Lower lobe of right lung (tissue), 2 donors: ENCODE measurements around the gene AJM1. TPM values are rescaled to one million over a fixed set of nuclear protein-coding genes. Genes with fewer than 3 reads are reported as not detected.

ENCODE experiments used
- ATAC-seq, 2 donors: fragments of 200-7000 bp; cut with Tn5 transposase; one replicate each; pipeline ENCODE4 v1.9.1; 2020 to 2022; ENCODE audit warnings: mild to moderate bottlenecking in 2 of 2, moderate library complexity in 2 of 2
- DNase-seq: peaks from one replicate; pipeline ENCODE4 v3.0.0-alpha.2; 2020
- H3K27ac ChIP-seq: fragments of 200-600 bp; one replicate; pipeline ENCODE4 v1.8.0; 2022
- H3K27me3 ChIP-seq: fragments of 200-600 bp; one replicate; pipeline ENCODE4 v1.8.0; 2022; ENCODE audit warnings: low read depth
- H3K36me3 ChIP-seq: fragments of 200-600 bp; one replicate; pipeline ENCODE4 v1.8.0; 2022; ENCODE audit warnings: mild to moderate bottlenecking
- H3K4me1 ChIP-seq: fragments of 200-600 bp; one replicate; pipeline ENCODE4 v1.8.0; 2022
- H3K4me3 ChIP-seq: fragments of 200-600 bp; one replicate; pipeline ENCODE4 v1.8.0; 2022; ENCODE audit warnings: mild to moderate bottlenecking
- H3K9me3 ChIP-seq: fragments of 200-600 bp; one replicate; pipeline ENCODE4 v1.8.0; 2022
- intact Hi-C: fragments of 100-400 bp; cut with DNase I; formaldehyde crosslinking; loops from one replicate; pipeline ENCODE4 v1.11.0; 2022
- total RNA-seq: library from RNA; stranded (reverse); fragmentation: NEBNext Ultra II Directional; extraction: Animal tissue kit (Norgen Biotek cat#: 25700); gene quantifications from one replicate; pipeline ENCODE4 v1.2.1, GENCODE V29; 2021
- TF ChIP-seq, protein P1 (sequence below): fragments of 200-600 bp; IDR thresholded peaks from one replicate; pipeline ENCODE4 v1.8.0; 2022; ENCODE audit warnings: antibody characterized with exemption, mild to moderate bottlenecking
- donor health status: DM: no; HTN: yes; CAD: no; lungs with severe emphysema.

The AJM1 gene
- total RNA-seq, 1 donor from 2014 or later = 3.5 TPM

DNA sequence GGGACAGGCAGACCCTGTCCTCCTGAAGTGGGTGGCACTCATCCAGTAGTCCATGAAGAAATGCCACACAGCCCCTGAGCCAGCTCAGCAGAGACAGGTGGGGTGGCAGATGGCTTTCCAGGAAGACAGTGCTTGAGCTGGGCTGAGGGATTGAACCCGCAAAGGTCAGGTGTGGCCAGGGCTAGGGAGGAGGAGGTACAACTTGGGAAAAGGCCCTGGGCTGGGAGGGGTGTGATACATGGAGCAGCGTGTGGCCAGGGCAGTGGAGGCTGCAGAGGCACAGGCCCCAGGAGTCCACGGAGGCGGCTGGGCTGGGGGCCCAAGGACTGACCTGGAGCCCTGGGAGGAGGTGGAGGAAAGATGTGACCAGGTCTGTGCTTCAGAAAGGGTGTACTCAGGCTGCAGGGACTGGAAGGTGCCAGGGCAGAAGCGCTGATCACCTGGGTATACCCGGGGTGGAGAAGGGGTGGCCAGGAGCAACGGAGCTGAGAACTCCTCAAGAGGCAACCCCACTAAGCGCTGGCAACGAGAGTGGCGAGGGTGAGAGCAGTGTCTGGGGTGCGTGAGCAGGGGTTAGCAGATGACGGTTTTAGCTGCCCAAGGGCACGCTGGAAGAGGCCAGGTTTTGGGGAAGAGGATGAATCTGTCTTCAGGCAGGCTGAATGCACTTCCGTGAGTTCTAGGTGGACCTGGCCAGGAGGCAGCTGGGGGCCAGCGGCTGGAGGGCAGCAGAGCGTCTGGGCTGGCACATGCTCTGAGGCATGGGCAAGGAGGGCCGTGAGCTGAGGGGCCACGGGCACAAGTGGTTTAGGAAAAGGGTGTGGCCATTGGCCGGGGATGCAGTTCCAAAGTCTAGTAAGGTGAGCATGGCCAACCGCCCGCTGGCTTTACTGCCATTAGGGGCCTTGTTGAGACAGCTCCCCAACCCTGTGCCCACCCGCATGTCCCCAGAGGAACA, 38.4 kb upstream of the AJM1 start:
- DNase-seq (no peak), ATAC-seq (no peak)
- H3K4me1 ChIP-seq = peaks cover 46% of the 10 kb centered on the region
- peaks cover 35% of the 10 kb centered on the region for H3K27me3 ChIP-seq
- TF ChIP-seq, protein P1, sequence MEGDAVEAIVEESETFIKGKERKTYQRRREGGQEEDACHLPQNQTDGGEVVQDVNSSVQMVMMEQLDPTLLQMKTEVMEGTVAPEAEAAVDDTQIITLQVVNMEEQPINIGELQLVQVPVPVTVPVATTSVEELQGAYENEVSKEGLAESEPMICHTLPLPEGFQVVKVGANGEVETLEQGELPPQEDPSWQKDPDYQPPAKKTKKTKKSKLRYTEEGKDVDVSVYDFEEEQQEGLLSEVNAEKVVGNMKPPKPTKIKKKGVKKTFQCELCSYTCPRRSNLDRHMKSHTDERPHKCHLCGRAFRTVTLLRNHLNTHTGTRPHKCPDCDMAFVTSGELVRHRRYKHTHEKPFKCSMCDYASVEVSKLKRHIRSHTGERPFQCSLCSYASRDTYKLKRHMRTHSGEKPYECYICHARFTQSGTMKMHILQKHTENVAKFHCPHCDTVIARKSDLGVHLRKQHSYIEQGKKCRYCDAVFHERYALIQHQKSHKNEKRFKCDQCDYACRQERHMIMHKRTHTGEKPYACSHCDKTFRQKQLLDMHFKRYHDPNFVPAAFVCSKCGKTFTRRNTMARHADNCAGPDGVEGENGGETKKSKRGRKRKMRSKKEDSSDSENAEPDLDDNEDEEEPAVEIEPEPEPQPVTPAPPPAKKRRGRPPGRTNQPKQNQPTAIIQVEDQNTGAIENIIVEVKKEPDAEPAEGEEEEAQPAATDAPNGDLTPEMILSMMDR = no peak
- no peak overlapping the region for H3K27ac ChIP-seq
- intact Hi-C loops = no loop called here
- no peak overlapping the region for H3K4me3 ChIP-seq
- no peaks in the 10 kb centered on the region for H3K36me3 ChIP-seq
- H3K9me3 ChIP-seq = no peaks in the 10 kb centered on the region

DNA sequence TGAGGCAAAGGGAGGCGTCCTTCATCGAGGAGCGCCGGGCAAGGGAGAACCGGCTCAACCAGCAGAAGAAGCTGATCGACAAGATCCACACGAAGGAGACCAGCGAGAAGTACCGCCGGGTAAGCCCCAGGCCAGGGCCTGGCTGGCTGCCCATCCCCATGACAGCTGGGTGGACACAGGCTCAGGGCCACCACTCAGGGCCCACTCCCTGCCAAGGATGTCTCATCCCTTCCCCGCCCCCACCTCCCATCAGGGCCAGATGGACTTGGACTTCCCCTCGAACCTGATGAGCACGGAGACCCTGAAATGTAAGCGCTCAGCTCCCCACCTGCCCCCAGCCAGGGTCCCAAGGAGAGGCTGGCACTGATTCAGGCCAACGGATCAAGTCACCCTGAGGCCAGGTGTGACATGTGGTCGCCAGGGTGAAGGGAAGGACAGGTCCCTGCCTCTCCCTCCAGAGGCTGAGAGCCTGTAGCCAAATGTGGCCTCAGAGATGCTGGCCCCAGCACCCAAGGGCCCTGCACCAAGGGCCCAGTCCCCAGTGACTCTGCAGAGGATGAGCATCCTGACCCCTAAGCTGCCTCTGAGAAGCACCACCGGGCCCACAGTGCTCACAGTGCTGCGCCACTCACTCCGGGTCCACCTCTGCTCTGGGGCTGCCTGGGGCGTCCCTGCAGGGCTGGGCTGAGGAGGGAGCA, 37.6 kb upstream of the AJM1 start:
- Histone ChIP-seq H3K4me3 (no peak overlapping the region), H3K4me1 (peaks cover 46% of the 10 kb centered on the region), H3K27me3 (peaks cover 26% of the 10 kb centered on the region), H3K27ac (no peak overlapping the region), H3K9me3 (no peaks in the 10 kb centered on the region), H3K36me3 (peaks cover 1% of the 10 kb centered on the region)
- DNase-seq = no peak
- intact Hi-C loops = no loop called here
- TF ChIP-seq, protein P1 = no peak
- ATAC-seq = no peak

DNA sequence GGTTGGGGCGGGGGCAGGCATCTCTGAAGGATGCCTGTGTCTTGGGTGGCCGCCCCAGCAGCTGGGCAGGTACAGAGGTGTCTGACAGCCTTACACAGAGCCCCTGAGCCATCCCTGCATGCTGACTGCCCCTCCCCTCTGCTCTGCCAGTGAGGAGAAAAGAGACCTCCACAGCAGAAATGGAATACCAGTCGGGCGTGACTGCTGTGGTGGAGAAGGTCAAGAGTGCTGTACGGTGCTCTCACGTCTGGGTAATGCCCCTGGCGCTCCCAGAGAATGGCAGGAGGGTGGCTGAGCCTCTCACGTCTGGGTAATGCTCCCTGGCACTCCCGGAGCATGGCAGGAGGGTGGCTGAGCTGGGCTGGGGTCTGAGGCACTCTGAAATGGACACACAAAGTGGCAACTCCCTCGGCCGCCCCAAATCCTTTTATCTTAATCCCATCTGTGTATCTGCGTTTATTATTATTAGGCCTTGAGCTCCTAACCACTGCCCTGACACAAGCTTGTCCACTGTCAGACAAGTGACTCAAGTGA, 37.0 kb upstream of the AJM1 start:
- H3K9me3 ChIP-seq = no peaks in the 10 kb centered on the region
- no peak overlapping the region for H3K4me3 ChIP-seq
- H3K4me1 ChIP-seq = peaks cover 46% of the 10 kb centered on the region
- H3K36me3 ChIP-seq = peaks cover 8% of the 10 kb centered on the region
- no peak for DNase-seq
- peaks cover 20% of the 10 kb centered on the region for H3K27me3 ChIP-seq
- TF ChIP-seq, protein P1 = no peak
- intact Hi-C loops = no loop called here
- no peak for ATAC-seq
- H3K27ac ChIP-seq = no peak overlapping the region

DNA sequence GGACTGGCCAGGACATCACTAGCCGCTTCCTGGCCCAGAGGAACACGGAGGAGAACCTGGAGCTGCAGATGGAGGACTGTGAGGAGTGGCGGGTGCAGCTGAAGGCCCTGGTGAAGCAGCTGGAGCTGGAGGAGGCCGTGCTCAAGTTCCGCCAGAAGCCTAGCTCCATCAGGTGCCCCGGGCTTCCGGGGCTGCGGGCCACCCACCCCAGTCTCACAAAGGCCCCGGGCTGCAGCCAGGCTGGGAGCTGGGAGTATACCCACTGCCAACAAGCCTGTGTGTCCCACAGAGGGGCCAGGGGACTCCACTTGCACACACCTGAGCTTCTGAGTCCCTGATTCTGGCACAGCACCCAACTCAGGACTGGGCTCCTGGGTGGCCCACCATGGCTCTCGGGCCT, 36.2 kb upstream of the AJM1 start:
- ATAC-seq (no peak), DNase-seq (no peak)
- TF ChIP-seq, protein P1 = no peak
- peaks cover 12% of the 10 kb centered on the region for H3K27me3 ChIP-seq
- peaks cover 12% of the 10 kb centered on the region for H3K36me3 ChIP-seq
- no peaks in the 10 kb centered on the region for H3K9me3 ChIP-seq
- no peak overlapping the region for H3K4me3 ChIP-seq
- intact Hi-C loops = no loop called here
- no peak overlapping the region for H3K27ac ChIP-seq
- H3K4me1 ChIP-seq = peaks cover 41% of the 10 kb centered on the region

DNA sequence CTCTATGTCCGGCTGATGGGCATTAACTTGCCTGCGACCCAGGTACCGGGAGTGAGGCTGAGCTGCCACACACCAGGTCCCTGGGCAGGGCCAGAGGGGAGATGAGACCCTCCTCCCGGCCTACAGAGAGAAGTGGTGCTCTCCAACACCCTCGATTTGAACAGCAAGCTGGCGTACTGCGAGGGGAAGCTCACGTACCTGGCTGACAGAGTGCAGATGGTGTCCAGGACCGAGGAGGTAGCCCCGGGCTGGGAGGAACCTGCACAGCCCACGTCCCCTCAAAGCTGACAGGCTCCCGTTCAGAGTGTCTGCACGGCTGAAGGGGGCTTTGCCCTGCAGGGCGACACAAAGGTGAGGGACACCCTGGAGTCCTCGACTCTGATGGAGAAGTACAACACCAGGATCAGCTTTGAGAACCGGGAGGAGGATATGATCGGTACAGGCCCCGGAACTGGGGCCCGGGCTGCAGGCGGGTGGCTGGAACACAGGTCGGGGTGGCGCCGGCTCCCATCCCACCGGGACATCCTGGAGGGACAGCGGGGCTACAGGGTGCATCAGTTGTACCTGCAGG, 35.6 kb upstream of the AJM1 start:
- Histone ChIP-seq H3K36me3 (peaks cover 12% of the 10 kb centered on the region), H3K27me3 (peaks cover 6% of the 10 kb centered on the region), H3K4me1 (peaks cover 34% of the 10 kb centered on the region), H3K9me3 (no peaks in the 10 kb centered on the region), H3K27ac (peak overlapping the region; percentile 92), H3K4me3 (peak overlapping the region; percentile 92)
- DNase-seq (no peak), ATAC-seq (no peak)
- intact Hi-C loops = no loop called here
- TF ChIP-seq, protein P1 = no peak
